ENCODE measurements around the gene GAMT.

GAMT gene

GRCh38 chr19:1387684-1388636, 13.4 kb downstream of the GAMT start:
- H3K9ac ChIP-seq (ENCODE audit: low read depth, low read length): no peak overlapping the region
- peaks cover 27% of the 10 kb centered on the region for H3K36me3 ChIP-seq (ENCODE audit: insufficient read depth, low read length)

GRCh38 chr19:1386945-1387683, 14.2 kb downstream of the GAMT start:
- peaks cover 3% of the 10 kb centered on the region; the same call in 1 of the 2 replicates for H3K4me1 ChIP-seq (ENCODE audit: insufficient read depth, low read length)
- H3K36me3 ChIP-seq (ENCODE audit: insufficient read depth, low read length): peaks cover 19% of the 10 kb centered on the region
- no peaks in the 10 kb centered on the region for H3K27me3 ChIP-seq (ENCODE audit: insufficient read depth, low read length)
- WGBS: 93% methylated on average over 39 of the region's 39 CpGs
- H3K4me3 ChIP-seq (ENCODE audit: low read length): no peak overlapping the region
- H3K9me3 ChIP-seq (ENCODE audit: insufficient read depth, low read depth, low read length): no peaks in the 10 kb centered on the region
- H3K9ac ChIP-seq (ENCODE audit: low read depth, low read length): no peak overlapping the region
- H3K27ac ChIP-seq (ENCODE audit: low read depth, low read length): no peak overlapping the region

More at GRCh38 chr19:1387684-1388636, 13.4 kb downstream of the GAMT start:
- Histone ChIP-seq H3K9me3 (ENCODE audit: insufficient read depth, low read depth, low read length) (no peaks in the 10 kb centered on the region), H3K4me3 (ENCODE audit: low read length) (no peak overlapping the region), H3K4me1 (ENCODE audit: insufficient read depth, low read length) (peaks cover 3% of the 10 kb centered on the region; the same call in 1 of the 2 replicates), H3K27me3 (ENCODE audit: insufficient read depth, low read length) (no peaks in the 10 kb centered on the region), H3K27ac (ENCODE audit: low read depth, low read length) (no peak overlapping the region)
- 91% methylated on average over 40 of the region's 45 CpGs for WGBS

GRCh38 chr19:1385816-1386215, 15.5 kb downstream of the GAMT start:
- peaks cover 12% of the 10 kb centered on the region for H3K36me3 ChIP-seq (ENCODE audit: insufficient read depth, low read length)
- WGBS: 93% methylated on average over 3 of the region's 3 CpGs

GRCh38 chr19:1384478-1385110, 16.7 kb downstream of the GAMT start:
- Histone ChIP-seq H3K27ac (ENCODE audit: low read depth, low read length) (no peak overlapping the region), H3K9me3 (ENCODE audit: insufficient read depth, low read depth, low read length) (no peaks in the 10 kb centered on the region), H3K4me1 (ENCODE audit: insufficient read depth, low read length) (peaks cover 7% of the 10 kb centered on the region; the same call in 1 of the 2 replicates), H3K9ac (ENCODE audit: low read depth, low read length) (peak overlapping the region; percentile 76), H3K4me3 (ENCODE audit: low read length) (peak overlapping the region; percentile 91), H3K27me3 (ENCODE audit: insufficient read depth, low read length) (no peaks in the 10 kb centered on the region), H3K36me3 (ENCODE audit: insufficient read depth, low read length) (peaks cover 11% of the 10 kb centered on the region)
- 53% methylated on average over 17 of the region's 17 CpGs for WGBS

More at GRCh38 chr19:1385816-1386215, 15.5 kb downstream of the GAMT start:
- H3K4me3 ChIP-seq (ENCODE audit: low read length): no peak overlapping the region
- H3K4me1 ChIP-seq (ENCODE audit: insufficient read depth, low read length): peaks cover 7% of the 10 kb centered on the region; the same call in 1 of the 2 replicates
- no peak overlapping the region for H3K9ac ChIP-seq (ENCODE audit: low read depth, low read length)
- no peaks in the 10 kb centered on the region for H3K9me3 ChIP-seq (ENCODE audit: insufficient read depth, low read depth, low read length)
- no peaks in the 10 kb centered on the region for H3K27me3 ChIP-seq (ENCODE audit: insufficient read depth, low read length)
- no peak overlapping the region for H3K27ac ChIP-seq (ENCODE audit: low read depth, low read length)

DNA sequence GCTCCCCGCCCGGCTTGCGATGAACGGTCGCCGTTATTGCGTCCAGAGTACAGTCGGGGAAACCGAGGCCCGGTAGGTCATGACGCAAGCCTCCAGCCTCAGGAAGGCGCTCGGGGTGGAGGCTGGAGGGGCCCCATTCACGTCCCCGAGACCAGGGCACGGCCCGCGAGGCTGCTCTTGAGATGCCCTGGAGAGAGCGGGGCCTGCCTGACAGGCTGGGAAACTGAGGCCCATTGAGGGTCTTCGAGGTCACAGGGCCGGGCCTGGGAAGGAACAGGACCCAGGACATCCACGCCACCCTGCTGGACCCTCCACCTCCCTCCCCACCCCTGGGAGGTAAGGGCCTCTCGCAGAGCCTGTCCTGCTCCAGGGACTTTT, 17.3 kb downstream of the GAMT start:
- no peaks in the 10 kb centered on the region for H3K9me3 ChIP-seq (ENCODE audit: insufficient read depth, low read depth, low read length)
- peaks cover 6% of the 10 kb centered on the region for H3K36me3 ChIP-seq (ENCODE audit: insufficient read depth, low read length)
- 1% methylated on average over 23 of the region's 23 CpGs for WGBS
- peak overlapping the region; percentile 91 for H3K4me3 ChIP-seq (ENCODE audit: low read length)
- H3K9ac ChIP-seq (ENCODE audit: low read depth, low read length): peak overlapping the region; percentile 76
- no peaks in the 10 kb centered on the region for H3K27me3 ChIP-seq (ENCODE audit: insufficient read depth, low read length)
- H3K4me1 ChIP-seq (ENCODE audit: insufficient read depth, low read length): peaks cover 7% of the 10 kb centered on the region; the same call in 1 of the 2 replicates
- H3K27ac ChIP-seq (ENCODE audit: low read depth, low read length): peak overlapping the region; percentile 48; the same call in 1 of the 2 replicates

DNA sequence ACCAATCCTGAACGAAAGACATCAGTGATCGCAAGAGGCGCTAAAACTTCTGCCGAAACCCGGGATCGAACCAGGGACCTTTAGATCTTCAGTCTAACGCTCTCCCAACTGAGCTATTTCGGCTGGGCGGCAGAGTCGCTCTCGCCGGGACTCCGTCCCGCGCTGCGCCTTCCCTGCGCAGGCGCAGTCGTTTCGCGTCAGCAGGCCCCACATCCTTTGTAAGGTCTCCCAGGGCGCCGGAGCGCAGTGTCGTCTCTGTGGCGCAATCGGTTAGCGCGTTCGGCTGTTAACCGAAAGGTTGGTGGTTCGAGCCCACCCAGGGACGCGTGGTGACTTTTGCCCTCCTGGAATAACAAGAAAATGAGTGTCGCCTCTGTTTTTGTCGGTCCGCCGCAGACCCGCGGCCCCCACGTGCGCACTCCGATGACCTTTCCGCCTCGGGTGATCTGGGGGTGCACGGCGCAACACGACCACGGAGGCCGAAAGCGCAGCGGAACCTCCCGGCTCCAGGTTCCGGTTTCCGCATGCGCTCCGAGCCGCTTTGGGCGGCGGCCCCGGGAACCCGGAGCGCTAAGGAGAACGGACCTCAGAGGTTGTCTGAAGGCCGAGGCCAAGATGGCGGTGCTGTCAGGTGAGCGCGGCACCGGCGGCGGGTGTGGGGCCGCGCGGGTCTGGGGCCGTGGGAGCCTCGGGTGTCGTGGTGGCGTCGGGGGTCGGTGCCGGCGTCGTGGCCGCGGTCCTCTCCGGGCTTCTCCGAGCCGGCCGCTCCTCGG, 17.8 kb downstream of the GAMT start, which contains the start of gene NDUFS7:
NDUFS7 (plus strand) TSS at position 596 of the 773 bp plus-strand sequence; CDS start at position 616, 20 bp downstream.
- Histone ChIP-seq H3K27me3 (ENCODE audit: insufficient read depth, low read length) (no peaks in the 10 kb centered on the region), H3K27ac (ENCODE audit: low read depth, low read length) (peak within 1 kb of the TSS; percentile 91), H3K9me3 (ENCODE audit: insufficient read depth, low read depth, low read length) (no peaks in the 10 kb centered on the region), H3K36me3 (ENCODE audit: insufficient read depth, low read length) (peaks cover under 1% of the 10 kb centered on the region; the same call in 1 of the 2 replicates), H3K4me1 (ENCODE audit: insufficient read depth, low read length) (peaks cover 7% of the 10 kb centered on the region; the same call in 1 of the 2 replicates), H3K4me3 (ENCODE audit: low read length) (peak within 1 kb of the TSS; percentile 91), H3K9ac (ENCODE audit: low read depth, low read length) (peak within 1 kb of the TSS; percentile 76)
- under 1% methylated on average over 90 of the region's 90 CpGs for WGBS

- Histone ChIP-seq H3K36me3 (ENCODE audit: insufficient read depth, low read length) (peaks cover 3% of the 10 kb centered on the region; the same call in 1 of the 2 replicates), H3K4me1 (ENCODE audit: insufficient read depth, low read length) (peaks cover 7% of the 10 kb centered on the region; the same call in 1 of the 2 replicates), H3K4me3 (ENCODE audit: low read length) (peak overlapping the region; percentile 91), H3K27ac (ENCODE audit: low read depth, low read length) (no peak overlapping the region), H3K9ac (ENCODE audit: low read depth, low read length) (no peak overlapping the region), H3K9me3 (ENCODE audit: insufficient read depth, low read depth, low read length) (no peaks in the 10 kb centered on the region), H3K27me3 (ENCODE audit: insufficient read depth, low read length) (no peaks in the 10 kb centered on the region)
- 17% methylated on average over 9 of the region's 9 CpGs for whole genome bisulfite sequencing
Measured at GRCh38 chr19:1383017-1383311, 18.4 kb downstream of the GAMT start.

GRCh38 chr19:1382250-1382649, 19.1 kb downstream of the GAMT start:
- H3K27me3 ChIP-seq (ENCODE audit: insufficient read depth, low read length): no peaks in the 10 kb centered on the region
- peaks cover 7% of the 10 kb centered on the region; the same call in 1 of the 2 replicates for H3K4me1 ChIP-seq (ENCODE audit: insufficient read depth, low read length)
- H3K27ac ChIP-seq (ENCODE audit: low read depth, low read length): no peak overlapping the region
- H3K4me3 ChIP-seq (ENCODE audit: low read length): no peak overlapping the region
- H3K9me3 ChIP-seq (ENCODE audit: insufficient read depth, low read depth, low read length): no peaks in the 10 kb centered on the region
- peaks cover 10% of the 10 kb centered on the region for H3K36me3 ChIP-seq (ENCODE audit: insufficient read depth, low read length)
- WGBS: 93% methylated on average over 3 of the region's 3 CpGs
- H3K9ac ChIP-seq (ENCODE audit: low read depth, low read length): no peak overlapping the region

DNA sequence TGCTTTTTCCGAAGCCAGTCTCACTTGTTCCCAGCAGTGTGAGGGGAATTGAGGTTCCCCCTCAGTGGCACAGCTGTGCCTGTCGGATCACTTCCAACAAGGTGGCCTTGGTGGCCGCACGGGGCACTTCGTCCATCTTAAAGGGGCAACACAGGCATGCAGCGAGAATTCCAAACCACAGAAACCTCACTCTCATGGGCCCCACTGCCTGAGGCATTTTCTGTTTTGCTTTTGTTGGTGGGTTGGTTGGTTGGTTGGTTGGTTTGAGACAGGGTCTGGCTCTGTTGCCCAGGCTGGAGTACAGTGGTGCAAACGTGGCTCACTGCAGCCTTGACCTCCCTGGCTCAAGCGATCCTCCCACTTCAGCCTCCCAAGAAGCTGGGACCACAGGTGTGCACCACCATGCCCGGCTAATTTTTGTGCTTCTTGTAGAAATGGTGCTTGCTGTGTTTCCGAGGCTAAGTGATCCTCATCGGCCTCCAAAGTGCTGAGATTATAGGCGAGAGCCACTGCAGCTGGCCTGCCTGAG, 21.3 kb downstream of the GAMT start:
- Histone ChIP-seq H3K4me3 (ENCODE audit: low read length) (no peak overlapping the region), H3K27ac (ENCODE audit: low read depth, low read length) (no peak overlapping the region), H3K9me3 (ENCODE audit: insufficient read depth, low read depth, low read length) (no peaks in the 10 kb centered on the region), H3K9ac (ENCODE audit: low read depth, low read length) (no peak overlapping the region), H3K36me3 (ENCODE audit: insufficient read depth, low read length) (peaks cover 20% of the 10 kb centered on the region), H3K27me3 (ENCODE audit: insufficient read depth, low read length) (no peaks in the 10 kb centered on the region), H3K4me1 (ENCODE audit: insufficient read depth, low read length) (peaks cover 7% of the 10 kb centered on the region; the same call in 1 of the 2 replicates)
- 91% methylated on average over 12 of the region's 12 CpGs for WGBS
